Measurements from ENCODE around the gene DTX2.
"Not testable (repeated sequence)": the region's sequence is repeated elsewhere in the genome, so short reads cannot be mapped to it uniquely, and the experiment has no call there.

The DTX2 gene

DNA sequence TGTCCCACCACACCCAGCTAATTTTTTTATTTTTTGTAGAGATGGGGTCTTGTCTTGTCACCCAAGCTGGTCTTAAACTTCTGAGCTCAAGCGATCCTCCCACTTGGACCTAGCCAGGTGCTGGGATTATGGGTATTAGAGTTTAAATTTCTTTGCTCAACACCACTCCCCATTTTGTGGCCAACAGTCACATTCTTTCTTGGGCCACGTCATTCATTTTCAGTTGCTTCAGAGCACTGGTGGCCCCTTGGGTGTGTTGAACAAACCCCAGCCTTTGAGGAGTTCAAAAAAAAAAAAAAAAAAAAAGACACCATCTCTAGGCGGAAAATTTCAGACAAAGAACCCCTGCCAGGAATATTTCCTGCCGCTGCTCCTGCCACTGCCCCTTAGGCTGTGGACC is 4.5 kb upstream of the DTX2 start:
- not testable (repeated sequence) for H3K79me2 ChIP-seq (ENCODE audit: low read length); H3F3A ChIP-seq (ENCODE audit: insufficient read depth, low read length); H3K27me3 ChIP-seq (replicated peaks; ENCODE audit: insufficient read depth, low read length); H3K27ac ChIP-seq (ENCODE audit: low read length); H3K4me2 ChIP-seq (ENCODE audit: low read depth, low read length); H3K4me3 ChIP-seq (ENCODE audit: low read length); H2AFZ ChIP-seq (ENCODE audit: low read length); H4K20me1 ChIP-seq (ENCODE audit: insufficient read depth, low read length); H3K4me1 ChIP-seq (ENCODE audit: low read length); H3K9me2 ChIP-seq (replicated peaks; ENCODE audit: insufficient read depth, low read length); H3K36me3 ChIP-seq (replicated peaks; ENCODE audit: insufficient read depth, low read length); H3K9me3 ChIP-seq (replicated peaks; ENCODE audit: insufficient read depth, low read length); H3K9ac ChIP-seq (ENCODE audit: low read length); DNase-seq

- not testable (repeated sequence) for H3K4me1 ChIP-seq (ENCODE audit: low read length); H3K4me2 ChIP-seq (ENCODE audit: low read depth, low read length); DNase-seq; H3K27ac ChIP-seq (ENCODE audit: low read length); H3K27me3 ChIP-seq (replicated peaks; ENCODE audit: insufficient read depth, low read length); H3K9ac ChIP-seq (ENCODE audit: low read length); H3K9me3 ChIP-seq (replicated peaks; ENCODE audit: insufficient read depth, low read length); H3K9me2 ChIP-seq (replicated peaks; ENCODE audit: insufficient read depth, low read length); H3K4me3 ChIP-seq (ENCODE audit: low read length); H4K20me1 ChIP-seq (ENCODE audit: insufficient read depth, low read length); H3K79me2 ChIP-seq (ENCODE audit: low read length); H3F3A ChIP-seq (ENCODE audit: insufficient read depth, low read length); H2AFZ ChIP-seq (ENCODE audit: low read length); H3K36me3 ChIP-seq (replicated peaks; ENCODE audit: insufficient read depth, low read length)
These were observed 3.0 kb upstream of the DTX2 start for GRCh38 chr7:76458504-76458903.

GRCh38 chr7:76460767-76461166 is 742 bp upstream of the DTX2 start:
- H3K9me2 ChIP-seq (replicated peaks; ENCODE audit: insufficient read depth, low read length); H3F3A ChIP-seq (ENCODE audit: insufficient read depth, low read length); H3K9me3 ChIP-seq (replicated peaks; ENCODE audit: insufficient read depth, low read length); DNase-seq; H3K27ac ChIP-seq (ENCODE audit: low read length); H2AFZ ChIP-seq (ENCODE audit: low read length); H3K9ac ChIP-seq (ENCODE audit: low read length); H3K4me2 ChIP-seq (ENCODE audit: low read depth, low read length); H3K4me1 ChIP-seq (ENCODE audit: low read length); H3K79me2 ChIP-seq (ENCODE audit: low read length); H3K36me3 ChIP-seq (replicated peaks; ENCODE audit: insufficient read depth, low read length); H3K4me3 ChIP-seq (ENCODE audit: low read length); H4K20me1 ChIP-seq (ENCODE audit: insufficient read depth, low read length); H3K27me3 ChIP-seq (replicated peaks; ENCODE audit: insufficient read depth, low read length): not testable (repeated sequence)

- H3K4me3 ChIP-seq (ENCODE audit: low read length); H4K20me1 ChIP-seq (ENCODE audit: insufficient read depth, low read length); H3K79me2 ChIP-seq (ENCODE audit: low read length); H3K9me2 ChIP-seq (replicated peaks; ENCODE audit: insufficient read depth, low read length); H3K36me3 ChIP-seq (replicated peaks; ENCODE audit: insufficient read depth, low read length); H3K4me2 ChIP-seq (ENCODE audit: low read depth, low read length); H3K4me1 ChIP-seq (ENCODE audit: low read length); H3K27ac ChIP-seq (ENCODE audit: low read length); DNase-seq; H3K9me3 ChIP-seq (replicated peaks; ENCODE audit: insufficient read depth, low read length); H3F3A ChIP-seq (ENCODE audit: insufficient read depth, low read length); H2AFZ ChIP-seq (ENCODE audit: low read length); H3K9ac ChIP-seq (ENCODE audit: low read length); H3K27me3 ChIP-seq (replicated peaks; ENCODE audit: insufficient read depth, low read length): not testable (repeated sequence)
These were observed 868 bp downstream of the DTX2 start for GRCh38 chr7:76462271-76462882.

- not testable (repeated sequence) for H3K27ac ChIP-seq (ENCODE audit: low read length); H3K79me2 ChIP-seq (ENCODE audit: low read length); H2AFZ ChIP-seq (ENCODE audit: low read length); H3K27me3 ChIP-seq (replicated peaks; ENCODE audit: insufficient read depth, low read length); H3K9me2 ChIP-seq (replicated peaks; ENCODE audit: insufficient read depth, low read length); DNase-seq; H3K9ac ChIP-seq (ENCODE audit: low read length); H3K36me3 ChIP-seq (replicated peaks; ENCODE audit: insufficient read depth, low read length); H3F3A ChIP-seq (ENCODE audit: insufficient read depth, low read length); H3K4me3 ChIP-seq (ENCODE audit: low read length); H3K4me1 ChIP-seq (ENCODE audit: low read length); H3K4me2 ChIP-seq (ENCODE audit: low read depth, low read length); H4K20me1 ChIP-seq (ENCODE audit: insufficient read depth, low read length); H3K9me3 ChIP-seq (replicated peaks; ENCODE audit: insufficient read depth, low read length)
These were observed 3.5 kb downstream of the DTX2 start for GRCh38 chr7:76464959-76465358.

- H3K27ac ChIP-seq (ENCODE audit: low read length); H3K27me3 ChIP-seq (replicated peaks; ENCODE audit: insufficient read depth, low read length); H3K36me3 ChIP-seq (replicated peaks; ENCODE audit: insufficient read depth, low read length); H2AFZ ChIP-seq (ENCODE audit: low read length); H3K9me2 ChIP-seq (replicated peaks; ENCODE audit: insufficient read depth, low read length); H3K9me3 ChIP-seq (replicated peaks; ENCODE audit: insufficient read depth, low read length); H3K79me2 ChIP-seq (ENCODE audit: low read length); H4K20me1 ChIP-seq (ENCODE audit: insufficient read depth, low read length); H3K4me3 ChIP-seq (ENCODE audit: low read length); H3F3A ChIP-seq (ENCODE audit: insufficient read depth, low read length); H3K4me2 ChIP-seq (ENCODE audit: low read depth, low read length); H3K4me1 ChIP-seq (ENCODE audit: low read length); H3K9ac ChIP-seq (ENCODE audit: low read length); DNase-seq: not testable (repeated sequence)
These were observed 4.4 kb downstream of the DTX2 start for GRCh38 chr7:76465950-76466349.

DNA sequence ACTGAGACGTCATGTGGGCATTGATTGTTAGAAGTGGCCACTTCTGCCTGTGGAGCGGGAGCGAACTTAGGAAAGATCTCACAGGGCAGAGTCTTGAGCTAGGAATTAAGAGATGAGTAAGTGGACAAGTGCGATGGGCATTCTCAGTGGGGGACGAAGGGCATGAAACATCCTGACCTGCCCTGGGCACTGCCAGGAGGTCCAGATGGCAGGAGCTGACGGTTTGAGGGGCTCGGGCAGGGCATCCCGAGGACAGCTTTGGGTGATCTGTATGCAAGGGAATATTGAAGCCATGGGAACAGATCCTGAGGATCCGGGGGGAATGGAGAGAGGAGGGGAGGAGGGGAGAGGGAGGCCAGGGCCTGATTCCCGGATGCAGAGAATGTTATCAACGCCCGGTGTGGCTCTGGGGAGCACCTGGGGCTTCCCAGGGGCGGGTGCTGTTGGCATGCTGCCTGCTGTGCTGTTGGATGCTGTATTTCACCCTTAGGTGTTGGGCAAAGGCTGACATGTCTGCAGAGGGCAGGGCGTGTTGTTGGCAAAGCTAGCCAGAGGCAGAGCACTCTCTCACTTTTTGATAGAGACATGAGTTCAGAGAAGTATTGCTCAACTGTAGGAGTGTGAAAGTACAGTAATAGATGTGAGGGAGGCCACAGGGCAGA is 6.4 kb downstream of the DTX2 start:
- not testable (repeated sequence) for H2AFZ ChIP-seq (ENCODE audit: low read length); H3K4me1 ChIP-seq (ENCODE audit: low read length); H3K27me3 ChIP-seq (replicated peaks; ENCODE audit: insufficient read depth, low read length); H3K79me2 ChIP-seq (ENCODE audit: low read length); H3F3A ChIP-seq (ENCODE audit: insufficient read depth, low read length); H3K4me3 ChIP-seq (ENCODE audit: low read length); H3K36me3 ChIP-seq (replicated peaks; ENCODE audit: insufficient read depth, low read length); H3K27ac ChIP-seq (ENCODE audit: low read length); DNase-seq; H3K9ac ChIP-seq (ENCODE audit: low read length); H3K4me2 ChIP-seq (ENCODE audit: low read depth, low read length); H3K9me3 ChIP-seq (replicated peaks; ENCODE audit: insufficient read depth, low read length); H4K20me1 ChIP-seq (ENCODE audit: insufficient read depth, low read length); H3K9me2 ChIP-seq (replicated peaks; ENCODE audit: insufficient read depth, low read length)

DNA sequence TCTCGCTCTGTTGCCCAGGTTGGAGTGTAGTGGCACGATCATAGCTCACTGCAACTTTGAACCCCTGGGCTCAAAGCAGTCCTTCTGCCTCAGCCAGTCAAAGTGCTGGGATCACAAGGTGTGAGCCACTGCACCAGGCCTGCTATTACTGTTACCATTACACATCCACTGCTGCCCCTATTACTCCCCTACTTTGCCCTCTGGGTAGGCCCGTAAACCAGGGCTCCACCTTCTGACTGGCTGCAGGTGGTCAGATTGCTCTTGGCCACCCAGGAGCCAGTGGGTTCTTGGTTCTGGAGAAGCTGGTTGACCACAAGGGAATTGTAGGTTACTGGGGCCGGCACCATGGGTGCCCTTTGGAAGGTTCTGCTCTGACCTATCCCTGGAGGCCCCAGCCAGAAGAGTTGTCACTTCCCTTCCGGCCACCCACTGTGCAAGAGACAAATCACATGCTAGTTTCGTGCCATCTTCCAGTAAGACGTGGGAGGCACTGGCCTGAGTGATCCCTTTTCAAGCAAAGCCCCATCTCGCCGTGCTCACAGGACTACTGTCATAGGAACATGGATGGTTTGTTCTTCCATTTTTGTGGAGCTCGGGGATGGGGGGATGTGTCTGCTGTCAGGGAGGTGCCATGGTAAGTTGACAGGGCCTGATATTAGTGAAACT is 10.2 kb downstream of the DTX2 start:
- H3K4me2 ChIP-seq (ENCODE audit: low read depth, low read length); H3K4me1 ChIP-seq (ENCODE audit: low read length); H3F3A ChIP-seq (ENCODE audit: insufficient read depth, low read length); H3K27me3 ChIP-seq (replicated peaks; ENCODE audit: insufficient read depth, low read length); H2AFZ ChIP-seq (ENCODE audit: low read length); H3K9me3 ChIP-seq (replicated peaks; ENCODE audit: insufficient read depth, low read length); DNase-seq; H3K9ac ChIP-seq (ENCODE audit: low read length); H3K79me2 ChIP-seq (ENCODE audit: low read length); H3K9me2 ChIP-seq (replicated peaks; ENCODE audit: insufficient read depth, low read length); H3K4me3 ChIP-seq (ENCODE audit: low read length); H4K20me1 ChIP-seq (ENCODE audit: insufficient read depth, low read length); H3K36me3 ChIP-seq (replicated peaks; ENCODE audit: insufficient read depth, low read length); H3K27ac ChIP-seq (ENCODE audit: low read length): not testable (repeated sequence)

All from MM.1S (cell line).